Amygdala (tissue), 56 donors: Measurements from ENCODE around the gene GARNL3.
A peak's percentile ranks its signal among the peaks of the same experiment; 100 is the strongest.

Experiments
- DNase-seq, 56 donors: peaks; one replicate each; lab custom pipeline; 2025; lab: John Stamatoyannopoulos, UW

GARNL3 gene

GRCh38 chr9:127396253-127396807, 131.8 kb downstream of the GARNL3 start:
- no peak for DNase-seq

GRCh38 chr9:127396808-127397645, 132.5 kb downstream of the GARNL3 start, which contains the start of gene SLC2A8:
SLC2A8 (plus strand) TSS chr9:127397169; CDS start chr9:127397231, 62 bp downstream.
- peak; percentile 63 to 100 (median 99) for DNase-seq

- DNase-seq = peak in 18 of 56 donors; percentile 15 to 53 (median 37)
Measured at GRCh38 chr9:127397646-127398274, 133.2 kb downstream of the GARNL3 start.

- DNase-seq = no peak
Measured at GRCh38 chr9:127398275-127398647, 133.7 kb downstream of the GARNL3 start.

GRCh38 chr9:127398715-127399400, 134.3 kb downstream of the GARNL3 start:
- no peak for DNase-seq

GRCh38 chr9:127399736-127400269, 135.2 kb downstream of the GARNL3 start:
- DNase-seq = no peak

- DNase-seq = peak in 14 of 56 donors; percentile 18 to 69 (median 38)
Measured at GRCh38 chr9:127402401-127403090, 138.0 kb downstream of the GARNL3 start.

GRCh38 chr9:127403507-127404192, 139.1 kb downstream of the GARNL3 start:
- DNase-seq = no peak

- DNase-seq = no peak
Measured at GRCh38 chr9:127404631-127405030, 140.1 kb downstream of the GARNL3 start.

- no peak for DNase-seq
Measured at GRCh38 chr9:127405344-127406125, 141.0 kb downstream of the GARNL3 start.

GRCh38 chr9:127406799-127407491, 142.4 kb downstream of the GARNL3 start:
- DNase-seq = no peak

GRCh38 chr9:127407492-127407843, 142.9 kb downstream of the GARNL3 start:
- DNase-seq = no peak

GRCh38 chr9:127411122-127411521, 146.5 kb downstream of the GARNL3 start:
- DNase-seq = no peak

- no peak for DNase-seq
Measured at GRCh38 chr9:127415141-127415540, 150.6 kb downstream of the GARNL3 start.

- no peak for DNase-seq
Measured at GRCh38 chr9:127415657-127416056, 151.1 kb downstream of the GARNL3 start.

- peak in 2 of 56 donors; percentile 19 to 20 for DNase-seq
Measured at GRCh38 chr9:127417131-127418036, 152.8 kb downstream of the GARNL3 start.

- peak in 1 of 56 donors; percentile 3 for DNase-seq
Measured at GRCh38 chr9:127418037-127418471, 153.5 kb downstream of the GARNL3 start.
